Endothelial cell of umbilical vein (primary cell): ENCODE measurements around the gene RAB11FIP3. TPM values are rescaled to one million over a fixed set of nuclear protein-coding genes. Genes with fewer than 3 reads are reported as not detected.

ENCODE experiments used
- BruUV-seq: library from RNA; stranded (reverse); fragments of 400-500 nt; replicated peaks from 2 replicates; lab custom pipeline; 2021; lab: Mats Ljungman, UMichigan
- CTCF ChIA-PET: fragments of 300-600, 350-600 bp; sonication (Branson Sonifier 250); formaldehyde crosslinking; loops from one replicate; lab custom pipeline; 2021; ENCODE audit warnings: antibody characterized with exemption, inconsistent platforms; lab: Charles Lee
- POLR2A ChIA-PET: fragments of 300-600, 350-600 bp; sonication (Branson Sonifier 250); formaldehyde crosslinking; loops from one replicate; lab custom pipeline; 2021; ENCODE audit warnings: antibody characterized with exemption, inconsistent platforms; lab: Charles Lee
- DNase-seq: peaks from one replicate; pipeline ENCODE4 v3.0.0-alpha.2; 2011; ENCODE audit warnings: low read depth, low spot score
- FAIRE-seq: peaks from 2 replicates; lab custom pipeline; 2011; peaks lifted over from hg19 to GRCh38; lab: Jason Lieb, UNC
- H2AFZ ChIP-seq: 2 replicates; pipeline ENCODE4 v1.6.0; 2012; ENCODE audit warnings: low read depth, low read length, control low read depth, inconsistent platforms
- H3K27ac ChIP-seq: 2 replicates; pipeline ENCODE4 v1.5.1; 2011; ENCODE audit warnings: low read depth, mild to moderate bottlenecking, control low read depth, low read length, moderate library complexity; ENCODE audit not compliant: insufficient read depth
- H3K27me3 ChIP-seq, 2 experiments: 2 replicates each; pipeline versions ENCODE4 v1.6.0 to v1.6.1; 2011; ENCODE audit warnings: low read length in 2 of 2, mixed read lengths in 1 of 2; ENCODE audit not compliant: control insufficient read depth in 2 of 2, insufficient read depth in 2 of 2
- H3K36me3 ChIP-seq, 2 experiments: 2 replicates in 1 of 2; 3 replicates in 1 of 2; pipeline ENCODE4 v1.5.1; 2011; ENCODE audit warnings: low read length in 2 of 2, mild to moderate bottlenecking in 1 of 2, moderate library complexity in 1 of 2; ENCODE audit not compliant: control insufficient read depth in 2 of 2, insufficient read depth in 2 of 2; ENCODE audit errors: extremely low read depth in 1 of 2
- H3K4me1 ChIP-seq: 3 replicates; pipeline ENCODE4 v1.5.1; 2011; ENCODE audit warnings: mild to moderate bottlenecking, low read length; ENCODE audit not compliant: control insufficient read depth, insufficient read depth; ENCODE audit errors: extremely low read depth
- H3K4me2 ChIP-seq: 2 replicates; pipeline ENCODE4 v1.6.1; 2011; ENCODE audit warnings: low read length, control low read depth, mixed read lengths; ENCODE audit not compliant: insufficient read depth
- H3K4me3 ChIP-seq, 3 experiments: fragments of 200-600 bp in 1 of 3; sonication (generic), shearing (Covaris generic) in 1 of 3; replicated peaks in 1 of 3; 2 replicates each; pipeline ENCODE4 v1.5.1; 2011 to 2016; ENCODE audit warnings: control low read depth in 3 of 3, low read length in 3 of 3, mild to moderate bottlenecking in 2 of 3, inconsistent platforms in 1 of 3, low read depth in 1 of 3, moderate library complexity in 1 of 3; ENCODE audit not compliant: insufficient read depth in 1 of 3
- H3K79me2 ChIP-seq: 2 replicates; pipeline ENCODE4 v1.6.0; 2012; ENCODE audit warnings: low read length, inconsistent platforms; ENCODE audit not compliant: control insufficient read depth, insufficient read depth
- H3K9ac ChIP-seq: replicated peaks from 2 replicates; pipeline ENCODE3; 2011; ENCODE audit warnings: low read length, control low read depth; ENCODE audit not compliant: insufficient read depth; ENCODE audit errors: extremely low read depth
- H3K9me1 ChIP-seq: replicated peaks from 3 replicates; pipeline ENCODE4 v1.6.0; 2011; ENCODE audit warnings: mild to moderate bottlenecking, low read length; ENCODE audit not compliant: control insufficient read depth, insufficient read depth; ENCODE audit errors: extremely low read depth
- H3K9me3 ChIP-seq: replicated peaks from 2 replicates; pipeline ENCODE4 v1.5.1; 2012; ENCODE audit warnings: low read length, inconsistent platforms; ENCODE audit not compliant: control insufficient read depth, insufficient read depth
- H4K20me1 ChIP-seq: replicated peaks from 2 replicates; pipeline ENCODE3; 2011; ENCODE audit warnings: mild to moderate bottlenecking, low read length; ENCODE audit not compliant: control insufficient read depth, insufficient read depth; ENCODE audit errors: extremely low read depth
- EZH2 ChIP-seq: IDR thresholded peaks from 2 replicates; pipeline ENCODE4 v1.6.1; 2012; ENCODE audit warnings: borderline replicate concordance, low read depth, mild to moderate bottlenecking, moderate library complexity, low read length, inconsistent platforms; ENCODE audit not compliant: severe bottlenecking
- FOS ChIP-seq: IDR thresholded peaks from 2 replicates; pipeline ENCODE4 v1.6.1; 2011; ENCODE audit warnings: mild to moderate bottlenecking, low read length, moderate library complexity, borderline replicate concordance; ENCODE audit not compliant: insufficient read depth
- GATA2 ChIP-seq: IDR thresholded peaks from 2 replicates; pipeline ENCODE4 v1.7.0; 2011; ENCODE audit warnings: low read depth, mild to moderate bottlenecking, moderate library complexity, mixed read lengths, low read length; ENCODE audit not compliant: insufficient read length, insufficient read depth
- JUN ChIP-seq: IDR thresholded peaks from 2 replicates; pipeline ENCODE4 v1.6.1; 2011; ENCODE audit warnings: borderline replicate concordance, low read depth; ENCODE audit not compliant: insufficient read length, insufficient read depth
- MYC ChIP-seq: IDR thresholded peaks from one replicate; pipeline ENCODE4 v1.6.1; 2011; ENCODE audit warnings: mild to moderate bottlenecking, low read depth, low read length
- POLR2A ChIP-seq: IDR thresholded peaks from 2 replicates; pipeline ENCODE4 v1.6.1; 2012; ENCODE audit warnings: low read depth, mild to moderate bottlenecking, control low read depth, low read length
- POLR2AphosphoS5 ChIP-seq: IDR thresholded peaks from 2 replicates; pipeline ENCODE4 v1.6.1; 2012; ENCODE audit warnings: low read depth, mild to moderate bottlenecking, control low read depth, low read length, moderate library complexity; ENCODE audit not compliant: insufficient read depth
- dilution Hi-C: fragments of 300-500 bp; cut with MboI; formaldehyde crosslinking; loops from one replicate; pipeline ENCODE4 v1.15.0; 2019; ENCODE audit warnings: low sequenced_read_pairs; ENCODE audit not compliant: extremely low pct_ligation_motif_present
- intact Hi-C: fragments of 100-400 bp; cut with micrococcal nuclease; formaldehyde crosslinking; loops from one replicate; pipeline ENCODE4 v1.10.0; 2022
- polyA plus RNA-seq, 4 experiments: library from polyadenylated mRNA; depleted of rRNA in 3 of 4; stranded (reverse) in 3 of 4; unstranded in 1 of 4; fragments of >200 nt; gene quantifications; 2 replicates each; pipeline versions ENCODE4 v1.2.1 to v1.2.3, GENCODE V29; 2011 to 2012; ENCODE audit warnings: missing spikeins in 1 of 4
- total RNA-seq: library from RNA; stranded (reverse); gene quantifications from 2 replicates; pipeline ENCODE4 v1.2.3, GENCODE V29; 2021
- TF ChIP-seq, protein P1 (sequence below), 2 donors: IDR thresholded peaks; 1 replicate in 1 of 2; 2 replicates in 1 of 2; pipeline ENCODE4 v1.5.1; 2011; ENCODE audit warnings: low read length in 2 of 2, mild to moderate bottlenecking in 2 of 2, moderate library complexity in 2 of 2, control low read depth in 1 of 2, inconsistent platforms in 1 of 2, low read depth in 1 of 2; ENCODE audit not compliant: insufficient read depth in 1 of 2; ENCODE audit errors: extremely low read depth in 1 of 2
- TF ChIP-seq, protein P2 (sequence below): IDR thresholded peaks from 2 replicates; pipeline ENCODE4 v1.6.1; 2011; ENCODE audit not compliant: insufficient read depth, insufficient read length

RAB11FIP3 gene
- total and polyA plus RNA-seq, 2 donors (not counting 3 experiments of a cell fraction or from before 2014, with no cell fraction given), result 20.5 to 75.9 TPM

DNA sequence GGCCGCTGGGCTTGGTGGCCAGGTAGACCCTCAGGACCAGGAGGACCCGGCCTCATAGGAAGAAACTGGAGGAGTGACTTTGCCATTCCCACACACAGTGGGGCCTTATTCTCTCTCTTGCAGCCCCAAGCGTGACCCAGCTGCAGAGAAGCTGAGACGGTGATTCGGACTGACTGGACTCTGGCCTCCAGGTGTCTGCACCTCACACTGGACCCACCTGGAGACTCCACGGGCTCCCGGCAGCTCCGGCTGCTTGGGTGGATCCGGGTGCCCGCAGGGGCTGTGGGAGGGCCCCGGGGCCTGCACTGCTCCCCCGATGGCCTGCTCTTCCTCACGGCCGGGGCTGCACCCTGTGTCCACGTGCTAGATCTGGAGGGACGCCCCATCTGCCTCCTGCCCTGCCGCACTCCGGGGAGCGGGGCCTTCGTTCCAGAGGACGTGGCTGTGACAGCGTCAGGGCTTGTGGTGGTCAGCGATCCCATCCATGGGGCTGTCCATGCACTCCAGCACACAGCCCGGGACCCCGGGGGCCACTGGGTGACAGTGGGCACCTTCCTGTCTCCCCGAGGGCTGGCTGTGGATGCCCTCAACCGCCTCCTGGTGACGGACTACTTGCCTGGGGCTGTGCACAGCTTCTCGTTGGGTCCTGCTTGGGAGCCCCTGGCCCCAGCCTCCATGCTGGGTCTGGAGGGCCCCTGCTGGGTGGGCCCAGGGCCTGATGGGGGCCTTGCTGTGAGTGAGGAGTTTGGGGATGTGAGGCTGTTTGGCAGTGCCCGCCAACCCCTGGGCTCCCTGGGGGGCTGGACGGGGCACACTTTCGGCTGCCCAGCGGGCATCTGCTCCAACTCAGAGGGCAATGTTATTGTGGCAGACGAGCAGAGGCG lies 142.2 kb downstream of the RAB11FIP3 start:
- Histone ChIP-seq H3K4me1 (peaks cover 24% of the 10 kb centered on the region), H2AFZ (peak overlapping the region; percentile 62), H3K9ac (no peak overlapping the region)

More for the DNA sequence above, 142.2 kb downstream of the RAB11FIP3 start:
- Histone ChIP-seq H3K9me3 (no peaks in the 10 kb centered on the region), H3K4me2 (no peak overlapping the region), H3K27ac (no peak overlapping the region), H3K27me3 (no peaks in the 10 kb centered on the region), H3K36me3 (no peaks in the 10 kb centered on the region), H3K4me3 (no peak overlapping the region), H3K9me1 (no peaks in the 10 kb centered on the region), H4K20me1 (no peaks in the 10 kb centered on the region), H3K79me2 (peaks cover 13% of the 10 kb centered on the region)
- TF ChIP-seq FOS (no peak), POLR2A (no peak), JUN (no peak), EZH2 (no peak), MYC (no peak), POLR2AphosphoS5 (no peak), GATA2 (no peak)
- TF ChIP-seq, protein P1, sequence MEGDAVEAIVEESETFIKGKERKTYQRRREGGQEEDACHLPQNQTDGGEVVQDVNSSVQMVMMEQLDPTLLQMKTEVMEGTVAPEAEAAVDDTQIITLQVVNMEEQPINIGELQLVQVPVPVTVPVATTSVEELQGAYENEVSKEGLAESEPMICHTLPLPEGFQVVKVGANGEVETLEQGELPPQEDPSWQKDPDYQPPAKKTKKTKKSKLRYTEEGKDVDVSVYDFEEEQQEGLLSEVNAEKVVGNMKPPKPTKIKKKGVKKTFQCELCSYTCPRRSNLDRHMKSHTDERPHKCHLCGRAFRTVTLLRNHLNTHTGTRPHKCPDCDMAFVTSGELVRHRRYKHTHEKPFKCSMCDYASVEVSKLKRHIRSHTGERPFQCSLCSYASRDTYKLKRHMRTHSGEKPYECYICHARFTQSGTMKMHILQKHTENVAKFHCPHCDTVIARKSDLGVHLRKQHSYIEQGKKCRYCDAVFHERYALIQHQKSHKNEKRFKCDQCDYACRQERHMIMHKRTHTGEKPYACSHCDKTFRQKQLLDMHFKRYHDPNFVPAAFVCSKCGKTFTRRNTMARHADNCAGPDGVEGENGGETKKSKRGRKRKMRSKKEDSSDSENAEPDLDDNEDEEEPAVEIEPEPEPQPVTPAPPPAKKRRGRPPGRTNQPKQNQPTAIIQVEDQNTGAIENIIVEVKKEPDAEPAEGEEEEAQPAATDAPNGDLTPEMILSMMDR (IDR thresholded peaks at IDR 0.05; ENCODE audit: extremely low read depth in 1 of 2, insufficient read depth in 1 of 2, low read depth in 1 of 2, low read length in 2 of 2), result no peak
- TF ChIP-seq, protein P2, sequence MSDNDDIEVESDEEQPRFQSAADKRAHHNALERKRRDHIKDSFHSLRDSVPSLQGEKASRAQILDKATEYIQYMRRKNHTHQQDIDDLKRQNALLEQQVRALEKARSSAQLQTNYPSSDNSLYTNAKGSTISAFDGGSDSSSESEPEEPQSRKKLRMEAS, result no peak
- DNase-seq (no peak), FAIRE-seq (no peak)
- dilution Hi-C loops, result no loop called here
- ChIA-PET POLR2A (no interaction called here), CTCF (interaction anchor here (0.9 to 1.9 kb wide), 3 partner anchors 9 to 40 kb away, joined by 3 to 9 read pairs (median 3); partner anchors contain the start of gene CAPN15)
- BruUV-seq, result no TSS peak
- intact Hi-C loops, result loop anchor here (5.0 kb wide), 1 partner anchor 40 kb away; the partner anchor contains the start of gene CAPN15
